Esophagus (tissue), 2 donors: ENCODE data around the gene EXOC1. TPM values are rescaled to one million over a fixed set of nuclear protein-coding genes. Genes with fewer than 3 reads are reported as not detected.

Experiments used
- H3K27ac ChIP-seq, 2 donors: one replicate each; pipeline ENCODE4 v1.5.1; 2013; ENCODE audit warnings: low read depth in 2 of 2, mild to moderate bottlenecking in 2 of 2, inconsistent platforms in 1 of 2, low read length in 1 of 2, moderate library complexity in 1 of 2
- H3K27me3 ChIP-seq, 2 donors: one replicate each; pipeline ENCODE4 v1.6.1; 2013; ENCODE audit warnings: low read length in 2 of 2, control low read depth in 1 of 2, mild to moderate bottlenecking in 1 of 2; ENCODE audit not compliant: insufficient read depth in 2 of 2, control insufficient read depth in 1 of 2
- H3K36me3 ChIP-seq, 2 donors: one replicate each; pipeline ENCODE4 v1.6.1; 2013; ENCODE audit warnings: low read length in 1 of 2; ENCODE audit not compliant: control insufficient read depth in 2 of 2, insufficient read depth in 2 of 2
- H3K4me1 ChIP-seq, 2 donors: one replicate each; pipeline ENCODE4 v1.6.1; 2013; ENCODE audit warnings: low read length in 1 of 2; ENCODE audit not compliant: control insufficient read depth in 2 of 2, insufficient read depth in 2 of 2
- H3K4me3 ChIP-seq, 2 donors: one replicate each; pipeline ENCODE4 v1.5.1; 2013; ENCODE audit warnings: low read length in 2 of 2, mild to moderate bottlenecking in 2 of 2, low read depth in 1 of 2, moderate library complexity in 1 of 2
- H3K9me3 ChIP-seq, 2 donors: one replicate each; pipeline ENCODE4 v1.6.1; 2013; ENCODE audit warnings: mild to moderate bottlenecking in 2 of 2, low read depth in 1 of 2, low read length in 1 of 2, moderate library complexity in 1 of 2; ENCODE audit not compliant: control insufficient read depth in 2 of 2, insufficient read depth in 1 of 2
- WGBS, 2 donors: extraction: QIAGEN DNeasy Blood & Tissue Kit; methylation state at CpG; one replicate each; pipeline ENCODE4 v1.1.7; 2013; 5-methylcytosine and 5-hydroxymethylcytosine counted together
- polyA plus RNA-seq, 2 donors: library from polyadenylated mRNA; stranded (reverse); fragments of 200-250 nt; gene quantifications; one replicate each; pipeline ENCODE4 v1.2.3, GENCODE V29; 2013
- donor health status: healthy with polysubstance abuse.
- donor health status: Bipolar disorder and iron deficiency.

The EXOC1 gene
- polyA plus RNA-seq, 2 donors: 25.1 to 28.9 TPM

GRCh38 chr4:55892156-55892555 is 38.7 kb downstream of the EXOC1 start:
- WGBS, 2 donors: 69 to 83% methylated on average over 2 of the region's 2 CpGs
- no peaks in the 10 kb centered on the region for H3K4me1 ChIP-seq
- no peaks in the 10 kb centered on the region for H3K27me3 ChIP-seq
- no peak overlapping the region for H3K27ac ChIP-seq
- H3K36me3 ChIP-seq: peaks cover 0 to 3% of the 10 kb centered on the region in 2 donors
- no peaks in the 10 kb centered on the region for H3K9me3 ChIP-seq
- H3K4me3 ChIP-seq: no peak overlapping the region

GRCh38 chr4:55896622-55897021 is 43.2 kb downstream of the EXOC1 start:
- H3K4me1 ChIP-seq: no peaks in the 10 kb centered on the region
- no peaks in the 10 kb centered on the region for H3K9me3 ChIP-seq
- no peak overlapping the region for H3K4me3 ChIP-seq
- WGBS, 2 donors: 93 to 94% methylated on average over 3 of the region's 3 CpGs
- no peaks in the 10 kb centered on the region for H3K27me3 ChIP-seq
- H3K27ac ChIP-seq: no peak overlapping the region
- H3K36me3 ChIP-seq: peaks cover 0 to 3% of the 10 kb centered on the region in 2 donors

DNA sequence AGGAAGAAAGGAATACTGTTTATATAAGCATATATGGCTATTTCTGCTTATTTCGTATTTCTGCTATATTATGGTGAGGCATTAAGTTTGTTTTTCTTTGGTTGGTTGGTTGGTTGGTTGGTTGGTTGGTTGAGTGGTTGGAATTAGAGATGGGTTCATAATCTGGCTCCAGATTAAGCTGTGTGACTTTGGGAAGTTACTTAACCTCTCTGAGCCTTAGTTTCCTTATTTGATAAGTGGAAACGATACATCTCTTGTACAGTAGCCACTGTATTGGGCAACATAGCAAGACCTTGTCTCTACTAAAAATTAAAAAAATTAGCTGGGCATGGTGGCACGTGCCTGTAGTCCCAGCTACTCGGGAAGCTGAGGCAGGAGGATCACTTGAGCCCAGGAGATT is 49.2 kb downstream of the EXOC1 start:
- Histone ChIP-seq H3K27ac (no peak overlapping the region), H3K36me3 (no peaks in the 10 kb centered on the region), H3K4me3 (no peak overlapping the region), H3K4me1 (no peaks in the 10 kb centered on the region), H3K9me3 (no peaks in the 10 kb centered on the region), H3K27me3 (no peaks in the 10 kb centered on the region)
- 95 to 96% methylated on average over 4 of the region's 4 CpGs for WGBS, 2 donors

DNA sequence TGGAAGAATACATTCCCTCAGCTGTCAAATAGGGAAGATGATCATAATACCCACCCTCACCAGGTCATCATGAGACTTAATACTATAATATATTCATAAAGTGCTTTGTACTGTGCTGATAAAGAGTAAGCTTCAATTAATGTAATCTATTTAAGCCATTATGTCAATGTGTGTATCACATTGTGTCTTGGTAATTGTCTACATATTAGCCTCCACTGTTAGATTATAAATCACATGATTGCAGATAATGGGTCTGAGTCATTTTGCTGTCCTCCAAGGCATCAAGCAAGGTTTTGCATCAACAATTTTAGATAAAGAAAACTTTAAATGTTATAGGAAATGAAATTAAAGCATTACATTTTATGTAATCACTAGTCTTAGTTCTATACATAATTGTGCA is 50.1 kb downstream of the EXOC1 start:
- Histone ChIP-seq H3K9me3 (no peaks in the 10 kb centered on the region), H3K27ac (no peak overlapping the region), H3K4me3 (no peak overlapping the region), H3K4me1 (no peaks in the 10 kb centered on the region), H3K36me3 (no peaks in the 10 kb centered on the region), H3K27me3 (no peaks in the 10 kb centered on the region)

DNA sequence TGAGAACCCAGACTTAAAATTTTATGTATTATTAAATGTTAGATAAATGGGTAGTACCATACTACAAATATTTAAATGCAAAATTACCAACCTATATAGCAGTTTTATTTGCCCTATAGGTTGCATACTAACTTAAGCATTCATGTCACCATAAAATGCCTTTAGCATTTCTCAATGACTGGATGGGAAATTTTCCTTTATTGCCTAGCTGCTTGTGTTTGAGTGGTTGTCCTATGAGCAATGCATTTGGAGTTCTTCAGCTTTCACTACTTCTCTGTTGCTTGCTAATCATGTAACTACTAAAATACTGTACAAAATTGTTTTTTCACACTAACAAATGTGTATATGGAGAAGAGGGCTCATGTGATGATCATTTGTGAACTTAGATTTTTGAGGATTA is 51.1 kb downstream of the EXOC1 start:
- Histone ChIP-seq H3K27ac (no peak overlapping the region), H3K27me3 (no peaks in the 10 kb centered on the region), H3K4me3 (no peak overlapping the region), H3K9me3 (no peaks in the 10 kb centered on the region), H3K4me1 (no peaks in the 10 kb centered on the region), H3K36me3 (no peaks in the 10 kb centered on the region)

GRCh38 chr4:55906323-55906722 is 52.9 kb downstream of the EXOC1 start:
- 76% methylated on average over 6 of the region's 6 CpGs for WGBS, 2 donors

DNA sequence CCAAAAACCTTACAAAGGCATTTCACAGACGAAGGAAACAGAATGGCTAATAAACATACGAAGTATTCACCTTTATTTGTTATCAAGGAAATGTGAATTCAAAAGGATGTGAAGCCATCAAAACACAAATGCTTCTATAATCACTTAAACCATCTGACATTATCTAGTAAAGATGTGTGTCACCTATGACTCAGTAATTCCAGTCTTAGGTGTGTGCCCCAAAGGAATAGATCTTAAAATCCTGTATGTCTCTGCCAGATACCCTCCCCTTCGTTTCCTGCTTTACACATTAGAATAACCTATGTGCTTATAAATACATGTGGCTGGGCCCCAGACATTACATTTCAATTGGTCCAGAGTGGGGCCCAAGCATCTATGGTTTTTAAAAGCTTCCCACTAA is 53.5 kb downstream of the EXOC1 start:
- no peaks in the 10 kb centered on the region for H3K9me3 ChIP-seq
- H3K27me3 ChIP-seq: no peaks in the 10 kb centered on the region
- no peaks in the 10 kb centered on the region for H3K4me1 ChIP-seq
- H3K36me3 ChIP-seq: no peaks in the 10 kb centered on the region
- H3K4me3 ChIP-seq: no peak overlapping the region
- 39 to 51% methylated on average over 3 of the region's 3 CpGs for WGBS, 2 donors
- no peak overlapping the region for H3K27ac ChIP-seq

More at GRCh38 chr4:55906323-55906722, 52.9 kb downstream of the EXOC1 start:
- H3K9me3 ChIP-seq: no peaks in the 10 kb centered on the region
- no peaks in the 10 kb centered on the region for H3K27me3 ChIP-seq
- no peaks in the 10 kb centered on the region for H3K36me3 ChIP-seq
- H3K27ac ChIP-seq: no peak overlapping the region
- no peaks in the 10 kb centered on the region for H3K4me1 ChIP-seq
- H3K4me3 ChIP-seq: no peak overlapping the region

DNA sequence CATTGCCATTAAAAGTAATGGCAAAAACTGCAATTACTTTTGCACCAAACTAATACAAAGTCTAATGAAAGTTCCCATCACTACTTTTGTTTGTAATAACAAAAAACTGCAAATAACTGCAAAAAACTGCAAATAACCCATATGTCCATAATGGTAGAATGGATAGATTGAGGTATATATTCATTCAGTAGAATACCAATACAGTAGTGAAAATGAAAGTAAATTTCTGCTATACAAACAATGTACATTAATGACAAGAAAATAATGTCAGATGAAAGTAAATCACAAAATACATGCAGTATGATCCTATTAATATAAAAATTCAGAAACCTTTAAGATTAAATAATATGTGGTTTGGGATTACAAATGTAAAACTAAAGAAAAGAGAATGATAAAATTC is 54.0 kb downstream of the EXOC1 start:
- Histone ChIP-seq H3K4me3 (no peak overlapping the region), H3K36me3 (no peaks in the 10 kb centered on the region), H3K4me1 (no peaks in the 10 kb centered on the region), H3K27me3 (no peaks in the 10 kb centered on the region), H3K27ac (no peak overlapping the region), H3K9me3 (no peaks in the 10 kb centered on the region)

DNA sequence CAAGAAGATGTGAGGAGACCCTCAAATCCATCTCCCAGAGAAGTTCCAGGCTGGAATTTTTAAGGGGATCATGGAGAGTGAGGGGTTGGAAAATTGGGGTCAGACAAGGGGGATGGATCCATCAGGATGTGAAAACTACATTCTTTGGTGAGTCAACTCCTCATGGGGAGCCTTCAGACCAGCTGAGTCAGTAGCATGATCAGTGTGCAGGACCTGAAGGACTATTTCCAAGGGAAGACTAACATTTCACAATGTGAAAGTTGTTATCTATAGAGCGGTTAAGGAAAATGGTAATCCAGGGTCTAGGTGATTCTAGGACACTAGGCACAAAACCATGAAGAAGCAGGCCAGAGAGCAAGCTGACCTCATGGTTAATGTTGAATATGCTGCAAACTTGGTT is 56.7 kb downstream of the EXOC1 start:
- Histone ChIP-seq H3K27me3 (no peaks in the 10 kb centered on the region), H3K4me1 (no peaks in the 10 kb centered on the region), H3K4me3 (no peak overlapping the region), H3K27ac (no peak overlapping the region), H3K36me3 (no peaks in the 10 kb centered on the region), H3K9me3 (no peaks in the 10 kb centered on the region)
- 97 to 100% methylated on average over 1 of the region's 1 CpG for WGBS, 2 donors

- no peak overlapping the region for H3K27ac ChIP-seq
- H3K9me3 ChIP-seq: no peaks in the 10 kb centered on the region
- H3K4me3 ChIP-seq: no peak overlapping the region
- no peaks in the 10 kb centered on the region for H3K27me3 ChIP-seq
- WGBS, 2 donors: 72 to 73% methylated on average over 6 of the region's 6 CpGs
- no peaks in the 10 kb centered on the region for H3K4me1 ChIP-seq
- H3K36me3 ChIP-seq: no peaks in the 10 kb centered on the region
Observed at GRCh38 chr4:55912249-55912648, 58.8 kb downstream of the EXOC1 start.
